ENCODE data around the gene TBX1.

The TBX1 gene

DNA sequence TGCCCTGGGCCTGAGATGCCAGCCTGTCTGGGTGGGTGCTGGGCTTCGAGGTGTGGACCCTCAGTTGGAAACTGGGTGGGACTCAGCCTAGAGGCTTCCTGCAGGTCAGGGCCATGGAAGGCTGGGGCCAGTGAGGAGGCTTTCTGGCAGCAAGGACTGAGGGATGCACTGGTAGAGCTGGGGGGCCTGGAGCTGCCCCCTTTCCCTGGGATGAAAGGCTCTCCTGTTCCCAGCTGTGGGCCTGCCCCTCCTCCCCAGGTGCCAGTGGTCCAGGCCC, 43.8 kb upstream of the TBX1 start:
- TF ChIP-seq Cebpa-rat (IDR thresholded peaks at IDR 0.05) = no peak
- Histone ChIP-seq H3K4me3 (no peak overlapping the region), H3K4me1 (peaks cover 10 to 46% (median 28%) of the 10 kb centered on the region in 10 experiments; a peak in 19 of 20 replicates), H4K20me1 (peaks cover 0 to 52% (median 27%) of the 10 kb centered on the region in 11 experiments; a peak in 17 of 22 replicates), H3K27ac (no peak overlapping the region), H3K4me2 (peak overlapping the region in 5 of 11 experiments; percentile 4 to 31 (median 8); a peak in 4 of 22 replicates), H3K27me3 (peaks cover 47 to 80% (median 56%) of the 10 kb centered on the region in 11 experiments), H3K36me3 (peaks cover 0 to 23% (median 7%) of the 10 kb centered on the region in 11 experiments; a peak in 7 of 22 replicates), H3K9me3 (replicated peaks in 1 of 11) (no peaks in the 10 kb centered on the region), H3K9ac (0 out of 22 replicates have a peak overlapping the region, but pooled peaks of 1 of the 11 experiments have one; percentile 9)

DNA sequence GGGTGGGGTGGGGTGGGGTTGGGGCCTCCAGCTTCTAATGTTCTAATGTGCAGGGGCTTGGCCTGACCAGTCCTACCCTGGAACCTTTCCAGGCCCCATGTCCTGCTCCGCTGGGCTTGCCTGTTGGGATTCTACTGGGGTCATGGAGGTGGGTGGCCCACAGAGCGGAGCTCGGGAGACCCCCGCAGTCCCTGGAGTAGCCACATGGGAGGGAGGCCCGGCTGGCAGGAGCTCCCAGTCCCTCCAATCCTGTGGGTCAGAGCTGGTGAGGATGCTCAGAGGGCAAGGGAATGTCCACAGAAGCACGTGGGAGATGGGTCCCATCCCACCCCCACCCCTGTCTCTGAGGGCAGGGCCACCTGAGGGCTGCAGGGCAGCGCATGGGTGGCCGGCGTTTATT, 43.4 kb upstream of the TBX1 start:
- Histone ChIP-seq H3K4me3 (no peak overlapping the region), H3K4me2 (peak overlapping the region in 10 of 11 experiments; percentile 92 to 100 (median 100); a peak in 18 of 22 replicates), H4K20me1 (peaks cover 0 to 52% (median 27%) of the 10 kb centered on the region in 11 experiments; a peak in 17 of 22 replicates), H3K27me3 (peaks cover 47 to 80% (median 53%) of the 10 kb centered on the region in 11 experiments), H3K27ac (no peak overlapping the region), H3K9ac (peak overlapping the region in 1 of 11 experiments; percentile 86; a peak in 1 of 22 replicates), H3K36me3 (peaks cover 0 to 24% (median 7%) of the 10 kb centered on the region in 11 experiments; a peak in 9 of 22 replicates), H3K4me1 (peaks cover 10 to 46% (median 28%) of the 10 kb centered on the region in 10 experiments; a peak in 19 of 20 replicates), H3K9me3 (replicated peaks in 1 of 11) (no peaks in the 10 kb centered on the region)
- TF ChIP-seq Cebpa-rat (IDR thresholded peaks at IDR 0.05) = no peak

DNA sequence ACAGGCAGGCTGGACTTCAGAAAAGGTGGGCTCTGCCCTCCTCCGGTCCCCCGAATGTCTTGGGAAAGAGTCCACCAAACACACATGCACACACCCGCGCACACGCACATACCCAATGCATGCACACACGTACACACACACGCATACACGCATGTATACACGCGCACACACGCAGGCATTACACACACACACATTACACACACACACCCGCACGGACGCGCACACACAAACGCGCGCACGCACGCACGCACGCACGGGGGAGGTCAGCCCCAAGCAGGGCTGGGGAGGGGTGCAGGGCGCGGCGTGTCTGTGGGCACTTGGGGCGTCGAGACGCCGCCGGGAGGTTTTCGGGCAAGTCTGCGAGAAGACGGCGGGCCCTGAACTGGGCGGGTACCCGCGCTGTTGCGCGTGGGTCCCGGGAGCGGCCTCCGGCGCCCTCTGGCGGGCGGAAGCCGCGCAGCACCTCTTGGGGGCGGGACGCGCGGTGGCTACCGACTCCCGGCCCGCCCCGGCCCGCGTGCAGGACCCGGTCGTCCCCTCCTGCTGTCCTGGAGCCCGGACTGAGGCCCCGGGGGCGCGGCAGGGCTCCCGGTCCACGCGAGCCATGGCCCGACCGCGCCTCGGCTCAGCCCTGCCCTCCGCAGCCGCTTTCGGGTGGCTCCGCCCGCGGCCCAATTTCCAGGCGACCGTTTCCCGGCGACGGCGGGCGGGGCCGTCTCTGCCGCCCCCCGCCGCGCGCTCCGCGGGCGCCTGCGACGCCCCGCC, 42.7 kb upstream of the TBX1 start:
- H3K4me1 ChIP-seq = peaks cover 12 to 52% (median 31%) of the 10 kb centered on the region in 10 experiments; a peak in 19 of 20 replicates
- peak overlapping the region in 10 of 11 experiments; percentile 29 to 90 (median 64); a peak in 19 of 22 replicates for H3K27ac ChIP-seq
- peak overlapping the region; percentile 68 to 89 (median 78) for H3K9ac ChIP-seq
- peak overlapping the region; percentile 92 to 100 (median 100) for H3K4me2 ChIP-seq
- H4K20me1 ChIP-seq = peaks cover 0 to 59% (median 33%) of the 10 kb centered on the region in 11 experiments; a peak in 18 of 22 replicates
- TF ChIP-seq Cebpa-rat (IDR thresholded peaks at IDR 0.05) = no peak
- no peaks in the 10 kb centered on the region for H3K9me3 ChIP-seq (replicated peaks in 1 of 11)
- peaks cover 0 to 31% (median 14%) of the 10 kb centered on the region in 11 experiments; a peak in 9 of 22 replicates for H3K36me3 ChIP-seq
- peak overlapping the region; percentile 67 to 81 (median 72) for H3K4me3 ChIP-seq
- peaks cover 47 to 80% (median 53%) of the 10 kb centered on the region in 11 experiments for H3K27me3 ChIP-seq

DNA sequence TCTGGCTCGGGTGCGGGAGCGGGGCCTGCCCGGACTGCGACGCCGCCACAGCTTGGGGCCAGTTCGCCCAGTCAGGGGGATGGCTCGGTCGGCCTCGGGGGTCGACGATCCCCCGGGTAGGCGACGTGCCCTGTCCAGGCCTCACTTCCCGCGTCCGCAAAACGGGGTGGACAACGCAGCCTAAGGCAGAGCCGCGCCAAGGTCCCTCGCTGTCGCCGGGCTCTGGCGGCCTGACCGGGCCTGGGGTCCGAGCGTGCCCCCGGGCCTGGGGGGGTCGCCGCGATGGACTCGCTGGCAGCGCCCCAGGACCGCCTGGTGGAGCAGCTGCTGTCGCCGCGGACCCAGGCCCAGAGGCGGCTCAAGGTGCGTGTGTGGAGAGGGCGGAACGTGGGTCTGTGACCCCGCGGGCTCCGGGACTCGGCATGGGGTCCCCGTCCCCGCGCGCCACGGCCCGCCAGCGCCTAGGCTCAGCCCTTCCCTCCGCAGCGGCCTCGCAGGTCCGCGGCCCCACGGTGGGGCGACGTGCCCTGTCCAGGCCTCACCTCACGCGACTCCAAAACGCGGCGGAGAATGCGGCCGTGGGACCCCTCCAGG, 42.0 kb upstream of the TBX1 start:
- Histone ChIP-seq H3K9ac (peak overlapping the region; percentile 68 to 89 (median 78)), H3K9me3 (replicated peaks in 1 of 11) (no peaks in the 10 kb centered on the region), H3K4me3 (peak overlapping the region; percentile 67 to 81 (median 72)), H3K27ac (peak overlapping the region in 10 of 11 experiments; percentile 29 to 90 (median 64); a peak in 19 of 22 replicates), H3K36me3 (peaks cover 0 to 35% (median 17%) of the 10 kb centered on the region in 11 experiments; a peak in 9 of 22 replicates), H4K20me1 (peaks cover 0 to 59% (median 40%) of the 10 kb centered on the region in 11 experiments; a peak in 18 of 22 replicates), H3K27me3 (peaks cover 47 to 80% (median 53%) of the 10 kb centered on the region in 11 experiments), H3K4me2 (peak overlapping the region; percentile 92 to 100 (median 100)), H3K4me1 (peaks cover 18 to 59% (median 38%) of the 10 kb centered on the region in 10 experiments; a peak in 19 of 20 replicates)
- TF ChIP-seq Cebpa-rat (IDR thresholded peaks at IDR 0.05) = no peak

DNA sequence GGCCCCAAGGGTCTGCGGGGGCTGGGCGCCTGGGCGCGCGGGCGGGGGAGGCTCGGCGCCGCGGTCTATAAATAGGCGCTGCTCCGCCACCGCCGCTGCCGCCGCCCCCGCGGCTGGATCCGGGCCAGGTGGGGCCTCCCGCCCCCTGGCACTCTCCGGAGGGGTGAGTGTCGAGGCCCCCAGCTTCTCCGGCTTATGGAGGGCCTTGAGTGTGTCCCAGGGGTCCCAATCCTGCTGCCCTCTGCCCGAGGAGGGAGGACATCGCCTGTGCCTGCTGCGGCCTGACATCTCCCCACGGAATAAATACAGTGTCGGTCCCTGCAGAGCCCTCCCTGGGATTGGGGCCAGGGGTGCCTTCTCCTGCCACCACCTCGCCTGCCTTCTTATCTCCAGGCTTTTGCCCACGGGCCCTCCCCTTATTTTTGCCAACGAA, 41.5 kb upstream of the TBX1 start:
- peaks cover 24 to 61% (median 43%) of the 10 kb centered on the region in 10 experiments; a peak in 19 of 20 replicates for H3K4me1 ChIP-seq
- H3K27ac ChIP-seq = peak overlapping the region in 9 of 11 experiments; percentile 44 to 90 (median 64); a peak in 15 of 22 replicates
- TF ChIP-seq Cebpa-rat (IDR thresholded peaks at IDR 0.05) = no peak
- peaks cover 47 to 80% (median 53%) of the 10 kb centered on the region in 11 experiments for H3K27me3 ChIP-seq
- peak overlapping the region; percentile 68 to 89 (median 78) for H3K9ac ChIP-seq
- H3K9me3 ChIP-seq (replicated peaks in 1 of 11) = no peaks in the 10 kb centered on the region
- H4K20me1 ChIP-seq = peaks cover 0 to 60% (median 45%) of the 10 kb centered on the region in 11 experiments; a peak in 18 of 22 replicates
- H3K4me3 ChIP-seq = peak overlapping the region; percentile 67 to 81 (median 72)
- H3K36me3 ChIP-seq = peaks cover 0 to 35% (median 17%) of the 10 kb centered on the region in 11 experiments; a peak in 9 of 22 replicates
- H3K4me2 ChIP-seq = peak overlapping the region; percentile 92 to 100 (median 100)

DNA sequence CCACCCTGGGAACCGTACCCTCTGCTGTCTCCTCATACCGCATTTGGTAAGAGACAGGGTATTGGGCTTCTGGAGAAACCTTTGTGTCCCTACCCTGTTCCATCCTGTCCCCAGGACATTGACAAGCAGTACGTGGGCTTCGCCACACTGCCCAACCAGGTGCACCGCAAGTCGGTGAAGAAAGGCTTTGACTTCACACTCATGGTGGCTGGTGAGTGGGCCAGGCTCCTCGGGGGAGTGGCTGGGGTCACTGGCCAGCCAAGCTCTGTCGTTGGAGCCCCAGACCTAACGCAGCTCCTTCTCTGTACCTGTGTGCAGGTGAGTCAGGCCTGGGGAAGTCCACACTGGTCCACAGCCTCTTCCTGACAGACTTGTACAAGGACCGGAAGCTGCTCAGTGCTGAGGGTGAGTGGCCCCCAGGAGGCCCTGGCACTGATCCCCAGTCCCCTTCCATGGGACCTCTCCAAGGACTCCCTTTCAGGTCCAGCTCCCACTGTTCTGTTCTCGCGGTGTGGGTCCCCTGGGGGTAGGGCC, 41.0 kb upstream of the TBX1 start:
- Histone ChIP-seq H3K27ac (peak overlapping the region in 3 of 11 experiments; percentile 79 to 90 (median 82); a peak in 5 of 22 replicates), H3K4me2 (peak overlapping the region in 10 of 11 experiments; percentile 92 to 100 (median 100); a peak in 19 of 22 replicates), H3K27me3 (peaks cover 47 to 80% (median 53%) of the 10 kb centered on the region in 11 experiments), H3K36me3 (peaks cover 0 to 35% (median 17%) of the 10 kb centered on the region in 11 experiments; a peak in 9 of 22 replicates), H3K4me1 (peaks cover 26 to 64% (median 44%) of the 10 kb centered on the region in 10 experiments; a peak in 19 of 20 replicates), H3K4me3 (peak overlapping the region in 6 of 10 experiments; percentile 70 to 81 (median 74); a peak in 10 of 20 replicates), H4K20me1 (peaks cover 0 to 65% (median 50%) of the 10 kb centered on the region in 11 experiments; a peak in 18 of 22 replicates), H3K9me3 (replicated peaks in 1 of 11) (no peaks in the 10 kb centered on the region), H3K9ac (peak overlapping the region in 7 of 11 experiments; percentile 74 to 89 (median 83); a peak in 9 of 22 replicates)
- no peak for TF ChIP-seq Cebpa-rat (IDR thresholded peaks at IDR 0.05)

DNA sequence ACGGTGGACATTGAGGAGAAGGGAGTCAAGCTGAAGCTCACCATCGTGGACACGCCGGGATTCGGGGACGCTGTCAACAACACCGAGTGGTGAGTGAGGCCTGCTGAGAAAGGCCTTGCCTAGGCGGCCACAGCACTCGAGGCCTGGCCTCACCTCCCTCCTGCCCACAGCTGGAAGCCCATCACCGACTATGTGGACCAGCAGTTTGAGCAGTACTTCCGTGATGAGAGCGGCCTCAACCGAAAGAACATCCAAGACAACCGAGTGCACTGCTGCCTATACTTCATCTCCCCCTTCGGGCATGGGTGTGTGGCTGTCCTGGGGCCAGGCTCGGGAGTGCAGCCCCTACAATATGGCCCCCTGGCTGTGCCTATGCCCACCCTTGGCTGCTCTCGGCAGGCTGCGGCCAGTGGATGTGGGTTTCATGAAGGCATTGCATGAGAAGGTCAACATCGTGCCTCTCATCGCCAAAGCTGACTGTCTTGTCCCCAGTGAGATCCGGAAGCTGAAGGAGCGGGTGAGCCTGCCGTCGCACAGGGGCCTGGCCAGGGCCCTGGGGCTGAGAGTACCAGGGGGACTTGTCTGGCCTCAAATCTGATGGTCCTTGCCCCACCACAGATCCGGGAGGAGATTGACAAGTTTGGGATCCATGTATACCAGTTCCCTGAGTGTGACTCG, 40.3 kb upstream of the TBX1 start:
- H3K27ac ChIP-seq = no peak overlapping the region
- no peak overlapping the region for H3K4me3 ChIP-seq
- no peak for TF ChIP-seq Cebpa-rat (IDR thresholded peaks at IDR 0.05)
- no peaks in the 10 kb centered on the region for H3K9me3 ChIP-seq (replicated peaks in 1 of 11)
- H3K27me3 ChIP-seq = peaks cover 47 to 80% (median 53%) of the 10 kb centered on the region in 11 experiments
- peaks cover 0 to 35% (median 17%) of the 10 kb centered on the region in 11 experiments; a peak in 9 of 22 replicates for H3K36me3 ChIP-seq
- no peak overlapping the region for H3K9ac ChIP-seq
- peaks cover 0 to 73% (median 55%) of the 10 kb centered on the region in 11 experiments; a peak in 18 of 22 replicates for H4K20me1 ChIP-seq
- H3K4me1 ChIP-seq = peaks cover 23 to 59% (median 38%) of the 10 kb centered on the region in 10 experiments; a peak in 19 of 20 replicates
- H3K4me2 ChIP-seq = peak overlapping the region in 6 of 11 experiments; percentile 92 to 100 (median 100); a peak in 11 of 22 replicates

All from BLaER1 treated with 17β-estradiol and CSF1 and Interleukin-3, amounts not matched to agents 10 nM and 100 nM (cell line).